DMS153 treated with DMSO at 0.1 percent for 48 hours (cell line): ENCODE data around the gene RAB26.
"Not testable (repeated sequence)": the region's sequence is repeated elsewhere in the genome, so short reads cannot be mapped to it uniquely, and the experiment has no call there.

Experiments used
- DNase-seq: peaks from one replicate; lab custom pipeline; 2025; ENCODE audit not compliant: unreplicated experiment; lab: John Stamatoyannopoulos, UW

RAB26 gene

GRCh38 chr16:2147981-2148671 lies at the start of gene RAB26:
TSS of gene RAB26 (plus strand) at chr16:2148625. CDS start at chr16:2148784, 159 bp downstream.
- DNase-seq: peak; percentile 79

DNA sequence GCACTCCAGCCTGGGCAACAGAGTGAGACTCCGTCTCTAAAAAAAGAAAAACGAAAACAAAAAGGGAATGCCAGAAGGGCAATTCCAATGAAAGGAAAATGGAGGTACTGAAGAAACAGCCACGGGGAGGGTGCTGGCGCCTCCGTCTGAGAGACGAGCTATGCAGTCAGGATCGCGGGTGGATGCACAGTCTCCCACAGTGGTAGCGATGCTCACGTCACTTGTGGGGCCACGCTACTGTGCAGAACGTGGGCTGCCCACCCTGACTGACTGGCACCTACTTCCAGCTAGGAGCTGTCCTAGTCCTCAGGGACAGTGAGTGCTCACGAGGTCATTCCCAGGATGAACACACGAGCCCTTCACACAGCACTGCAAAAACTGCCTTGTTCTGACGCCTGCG lies 46.8 kb upstream of the RAB26 start:
- not testable (repeated sequence) for DNase-seq

DNA sequence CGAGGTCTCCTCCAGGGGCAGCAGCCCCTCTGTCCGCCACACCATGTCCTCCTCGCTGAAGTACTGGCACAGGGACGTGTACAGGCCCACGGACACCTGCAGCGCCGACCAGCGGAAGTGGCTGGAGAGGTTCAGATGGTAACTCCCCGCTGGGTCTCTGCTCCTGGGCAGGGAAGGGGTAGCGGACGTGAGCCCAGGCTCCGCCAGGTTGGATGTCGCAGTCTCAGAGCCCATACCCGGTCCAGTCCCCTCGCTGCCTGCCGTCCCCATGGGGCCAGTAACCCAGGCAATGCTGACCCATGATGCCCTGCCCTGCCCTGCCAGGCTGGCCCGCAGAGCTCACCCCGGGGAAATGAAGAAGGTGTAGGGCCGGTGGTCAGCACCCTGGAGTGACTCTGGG lies 46.0 kb upstream of the RAB26 start:
- DNase-seq: no peak

- not testable (repeated sequence) for DNase-seq
Observed at GRCh38 chr16:2104464-2104863, 44.0 kb upstream of the RAB26 start.

- DNase-seq: not testable (repeated sequence)
Observed at GRCh38 chr16:2105291-2105690, 43.1 kb upstream of the RAB26 start.

DNA sequence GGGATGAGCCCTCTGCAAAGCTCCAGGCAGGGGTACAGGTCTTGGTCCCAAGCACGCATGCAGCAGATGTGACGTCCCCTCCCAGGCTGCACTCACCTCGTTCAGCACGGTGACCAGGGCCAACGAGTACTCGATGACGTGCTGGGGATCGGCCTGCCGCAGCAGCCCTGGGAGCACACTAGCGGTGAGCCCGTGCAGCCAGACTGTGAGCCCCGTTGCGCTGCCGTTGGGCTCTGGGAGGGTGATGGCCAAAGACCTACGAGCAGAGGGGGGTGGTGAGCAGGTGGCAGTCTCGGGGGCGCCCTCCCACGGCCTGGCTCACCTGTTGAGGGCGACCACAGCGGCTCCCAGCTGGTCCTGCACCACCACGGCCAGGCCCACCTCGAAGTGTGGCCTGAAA lies 42.7 kb upstream of the RAB26 start:
- not testable (repeated sequence) for DNase-seq

GRCh38 chr16:2106211-2106610 lies 42.2 kb upstream of the RAB26 start:
- DNase-seq: not testable (repeated sequence)

DNA sequence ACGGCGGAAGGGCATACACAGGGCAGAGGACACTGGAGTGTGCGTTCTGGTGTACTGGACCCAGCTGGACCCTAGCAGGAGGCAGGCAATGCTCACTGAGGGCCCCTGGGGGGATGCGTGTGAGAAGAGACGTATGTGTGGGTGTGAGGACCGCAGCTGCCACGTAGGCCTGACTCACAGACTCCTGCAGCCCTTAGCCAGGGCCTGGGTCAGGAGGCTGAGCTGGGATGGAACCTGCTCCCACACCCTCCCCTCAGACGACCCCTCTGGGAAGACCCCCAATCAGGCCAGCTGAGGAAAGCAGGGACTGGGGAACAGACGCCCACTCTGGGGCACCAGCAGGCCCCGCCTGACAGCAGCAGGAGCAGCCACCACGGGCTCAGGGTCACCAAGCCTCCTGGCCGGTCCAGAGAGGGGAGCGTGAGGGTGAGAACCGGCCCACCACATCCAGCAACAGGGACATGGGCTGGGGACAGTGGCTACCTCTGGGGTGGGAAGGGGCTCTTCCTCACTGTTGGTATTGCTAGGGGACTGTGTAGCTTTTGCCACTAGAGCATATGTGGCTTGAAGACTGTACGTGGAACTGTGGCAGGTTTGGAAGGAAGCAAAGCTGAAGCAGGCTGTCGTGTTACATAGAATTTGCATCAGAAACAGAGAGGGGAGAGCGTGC lies 41.2 kb upstream of the RAB26 start:
- DNase-seq: not testable (repeated sequence)

DNA sequence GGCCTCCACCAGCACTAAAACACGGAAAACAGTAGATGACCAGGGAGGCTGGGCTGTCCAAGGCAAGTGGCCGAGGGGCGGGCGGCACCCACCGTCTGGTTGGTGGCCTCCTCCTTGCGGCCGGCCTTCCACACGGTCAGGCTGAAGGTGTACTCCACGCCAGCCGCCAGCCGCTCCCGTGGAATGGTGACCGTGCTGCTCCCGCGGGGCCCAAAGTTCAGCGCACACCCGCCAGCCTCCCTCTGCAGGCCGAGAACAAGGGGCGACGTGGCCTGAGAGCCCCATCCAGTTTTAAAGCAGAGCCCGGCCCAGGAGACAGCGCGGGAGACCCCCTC lies 40.7 kb upstream of the RAB26 start:
- DNase-seq: not testable (repeated sequence)

DNA sequence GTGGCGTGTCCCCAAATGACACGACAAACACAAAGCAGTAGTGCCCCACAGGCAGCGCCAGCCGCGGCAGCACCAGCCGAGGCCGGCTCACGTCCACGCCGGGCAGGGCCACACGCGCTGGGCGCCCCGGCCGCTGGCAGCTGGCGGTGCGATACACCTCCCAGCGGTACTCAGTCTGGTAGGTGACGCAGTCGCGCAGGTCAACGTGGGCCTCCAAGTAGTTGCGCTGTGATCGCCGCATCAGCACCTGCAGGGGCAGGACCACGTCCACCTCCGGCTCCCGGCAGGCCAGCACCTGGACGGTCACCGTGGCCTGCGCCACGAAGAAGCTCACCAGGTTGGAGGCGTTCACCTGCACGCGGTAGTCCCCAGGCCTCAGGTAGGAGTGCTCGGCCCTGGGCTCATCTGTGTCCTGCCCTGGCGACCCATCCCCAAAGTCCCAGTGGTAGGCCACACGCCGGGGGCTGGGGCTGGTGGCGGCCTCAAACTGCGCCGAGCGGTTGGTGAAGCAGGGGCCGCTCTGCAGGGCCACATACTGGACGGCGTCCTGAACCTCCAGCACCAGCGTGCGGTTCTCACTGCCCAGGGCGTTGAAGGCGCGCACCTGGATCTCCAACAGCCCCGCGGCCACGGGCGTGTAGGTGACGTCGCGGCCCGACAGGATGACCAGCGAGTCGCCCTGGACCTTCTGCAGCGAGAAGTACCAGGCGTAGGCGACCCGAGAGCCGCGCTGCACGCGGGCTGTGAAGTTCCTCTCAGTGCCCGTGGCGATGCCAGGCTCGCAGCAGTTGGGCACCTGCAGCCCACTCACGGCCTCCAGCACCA lies 39.8 kb upstream of the RAB26 start:
- not testable (repeated sequence) for DNase-seq

GRCh38 chr16:2109271-2109580 lies 39.2 kb upstream of the RAB26 start:
- not testable (repeated sequence) for DNase-seq

- DNase-seq: not testable (repeated sequence)
Observed at GRCh38 chr16:2109872-2110271, 38.6 kb upstream of the RAB26 start.

DNA sequence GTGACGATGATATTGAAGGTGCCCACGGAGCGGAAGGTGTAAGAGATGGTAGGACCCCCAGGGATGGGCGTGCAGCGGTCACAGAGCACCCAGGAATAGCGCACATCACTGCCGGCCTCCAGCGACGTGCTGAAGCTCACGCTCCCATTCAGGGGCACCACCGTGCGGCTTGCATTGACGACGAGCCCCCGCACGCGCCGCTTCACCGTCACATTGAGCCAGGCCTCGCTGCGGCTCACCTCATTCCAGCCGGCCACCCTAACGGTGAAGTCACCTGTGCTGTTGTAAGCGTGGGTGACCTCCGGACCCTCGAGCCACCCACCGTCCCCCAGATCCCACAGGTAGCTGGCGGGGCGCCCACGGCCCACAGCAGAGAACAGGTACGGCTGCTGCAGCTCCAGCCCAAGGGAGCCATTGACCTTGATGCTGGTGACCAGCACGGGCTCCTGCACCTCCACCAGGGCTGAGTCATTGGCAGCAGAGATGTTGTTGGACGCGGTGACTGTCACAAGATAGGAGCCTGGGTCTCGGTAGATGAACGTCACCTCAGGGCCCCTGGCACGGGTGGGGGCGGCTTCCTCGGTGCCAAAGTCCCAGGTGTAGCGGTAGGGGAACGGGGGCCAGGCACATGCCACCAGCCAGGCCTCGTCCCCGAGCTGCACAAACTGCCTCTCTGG lies 38.0 kb upstream of the RAB26 start:
- not testable (repeated sequence) for DNase-seq

GRCh38 chr16:2111009-2111353 lies 37.4 kb upstream of the RAB26 start:
- DNase-seq: not testable (repeated sequence)

- not testable (repeated sequence) for DNase-seq
Observed at GRCh38 chr16:2111412-2112335, 36.8 kb upstream of the RAB26 start.

DNA sequence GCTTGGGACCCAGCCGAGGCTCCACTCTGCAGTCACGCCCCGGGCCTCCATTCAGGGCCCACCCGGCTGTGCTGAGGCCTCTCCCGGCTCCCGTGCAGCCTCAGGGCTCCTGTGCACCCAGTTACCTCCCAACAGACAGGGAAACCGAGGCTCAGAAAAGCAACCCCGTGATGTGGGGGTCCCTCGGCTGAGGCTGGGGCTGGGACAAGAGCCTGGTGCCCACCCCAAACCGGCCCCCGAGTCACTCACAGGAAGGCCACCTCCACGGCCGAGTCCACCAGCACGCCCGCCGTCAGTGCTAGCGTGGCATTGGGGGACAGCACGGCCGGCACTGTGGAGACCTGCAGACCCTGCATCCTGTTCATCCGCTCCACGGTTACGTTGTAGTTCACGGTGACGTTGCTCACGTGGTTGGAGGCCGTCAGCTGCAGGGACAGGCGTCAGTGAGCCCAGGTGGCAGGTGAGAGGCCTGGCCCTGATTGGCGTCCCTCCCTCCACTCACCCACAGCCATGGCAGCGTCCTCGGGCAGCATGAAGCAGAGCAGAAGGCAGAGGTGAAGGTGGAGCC lies 35.8 kb upstream of the RAB26 start:
- DNase-seq: not testable (repeated sequence)

GRCh38 chr16:2114225-2114624 lies 34.2 kb upstream of the RAB26 start:
- DNase-seq: not testable (repeated sequence)

- DNase-seq: not testable (repeated sequence)
Observed at GRCh38 chr16:2114885-2115590, 33.4 kb upstream of the RAB26 start.

DNA sequence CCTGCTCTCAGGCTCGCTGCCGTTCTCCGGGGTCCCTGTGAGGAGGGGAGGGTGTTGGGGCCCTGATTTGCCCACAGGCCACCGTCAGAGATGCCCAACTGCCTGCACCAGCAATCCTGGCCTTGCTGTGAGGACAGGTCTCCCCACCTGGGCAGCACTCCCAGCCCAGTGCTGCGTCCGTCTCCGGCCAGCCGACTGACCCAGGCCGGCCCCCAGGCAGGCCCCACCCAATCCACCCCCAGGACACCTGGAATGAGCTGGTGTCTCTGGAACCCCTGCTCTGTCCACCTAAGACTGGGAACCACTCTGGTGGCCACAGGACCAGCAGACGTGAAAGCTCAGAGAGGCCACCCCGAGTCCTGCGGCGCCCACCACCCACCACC lies 32.8 kb upstream of the RAB26 start:
- no peak for DNase-seq
